Epithelial cell of esophagus (primary cell): ENCODE data around the gene VAMP4.
"Not testable (repeated sequence)": the region's sequence is repeated elsewhere in the genome, so short reads cannot be mapped to it uniquely, and the experiment has no call there.

Experiments
- DNase-seq: peaks from one replicate; pipeline ENCODE4 v3.0.0; 2010; ENCODE audit warnings: low read depth
- H3K4me3 ChIP-seq: 2 replicates; pipeline ENCODE4 v1.5.1; 2011; ENCODE audit warnings: mild to moderate bottlenecking, low read length, control low read depth
- CTCF ChIP-seq: IDR thresholded peaks from 2 replicates; pipeline ENCODE4 v1.5.1; 2011; ENCODE audit warnings: low read depth, mild to moderate bottlenecking, low read length, control low read depth, inconsistent platforms; ENCODE audit not compliant: insufficient read depth; ENCODE audit errors: missing control alignments

Gene VAMP4

GRCh38 chr1:171712341-171712740 is 29.5 kb downstream of the VAMP4 start:
- H3K4me3 ChIP-seq, result no peak overlapping the region
- DNase-seq, result no peak
- no peak for TF ChIP-seq CTCF

- no peak overlapping the region for H3K4me3 ChIP-seq
- DNase-seq, result no peak
- no peak for TF ChIP-seq CTCF
These were observed 30.2 kb downstream of the VAMP4 start for GRCh38 chr1:171711643-171712042.

GRCh38 chr1:171707583-171707982 is 34.3 kb downstream of the VAMP4 start:
- H3K4me3 ChIP-seq, result no peak overlapping the region
- no peak for TF ChIP-seq CTCF
- no peak for DNase-seq

- TF ChIP-seq CTCF, result no peak
- no peak for DNase-seq
- no peak overlapping the region for H3K4me3 ChIP-seq
These were observed 39.3 kb downstream of the VAMP4 start for GRCh38 chr1:171702598-171702997.

- no peak for TF ChIP-seq CTCF
- DNase-seq, result no peak
These were observed 42.3 kb downstream of the VAMP4 start for GRCh38 chr1:171699531-171699930.

GRCh38 chr1:171695772-171696171 is 46.1 kb downstream of the VAMP4 start:
- DNase-seq, H3K4me3 ChIP-seq: not testable (repeated sequence)

More at GRCh38 chr1:171699531-171699930, 42.3 kb downstream of the VAMP4 start:
- H3K4me3 ChIP-seq, result no peak overlapping the region

GRCh38 chr1:171693541-171693940 is 48.3 kb downstream of the VAMP4 start:
- not testable (repeated sequence) for H3K4me3 ChIP-seq, DNase-seq

- DNase-seq, result no peak
- TF ChIP-seq CTCF, result no peak
These were observed 58.0 kb downstream of the VAMP4 start for GRCh38 chr1:171683870-171684269.

More at GRCh38 chr1:171683870-171684269, 58.0 kb downstream of the VAMP4 start:
- H3K4me3 ChIP-seq, result no peak overlapping the region
